ENCODE data around the gene SIRPB2.

Gene SIRPB2

GRCh38 chr20:1491281-1491840, at the start of gene SIRPB2:
Gene SIRPB2, minus strand, starts transcription at chr20:1491420. Its CDS starts 61 bp downstream, at chr20:1491359.
- no peak for DNase-seq (ENCODE audit: low read depth in 2 of 2, low spot score in 1 of 2)

DNA sequence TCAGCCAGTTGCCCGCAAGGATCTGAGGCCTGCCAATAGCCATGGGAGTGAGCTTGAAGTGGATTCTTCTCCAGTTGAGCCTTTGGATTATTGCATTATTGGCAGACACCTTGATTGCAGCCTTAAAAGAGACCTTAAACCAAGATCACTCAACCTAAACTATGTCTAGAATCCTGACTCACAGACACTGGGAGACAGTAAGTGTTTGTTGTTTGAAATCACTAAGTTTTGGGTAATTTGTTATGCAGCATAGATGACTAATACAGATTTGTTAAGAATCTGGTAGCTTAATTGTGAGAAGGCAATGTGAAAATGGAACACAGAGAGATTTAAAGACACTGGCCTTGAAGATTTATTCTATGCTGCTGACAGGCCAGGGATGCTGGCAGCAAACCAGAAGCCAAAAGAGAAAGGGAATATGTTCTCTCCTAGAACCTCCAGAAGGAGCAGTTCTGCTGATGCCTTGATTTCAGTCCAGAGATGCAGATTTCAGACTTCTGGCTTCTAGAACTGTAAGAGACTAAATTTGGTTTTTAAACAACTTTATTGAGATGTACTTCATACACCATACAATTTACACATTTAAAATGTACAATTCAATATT, 48.7 kb upstream of the SIRPB2 start:
- no peak for DNase-seq (ENCODE audit: low read depth in 2 of 2, low spot score in 1 of 2)

DNA sequence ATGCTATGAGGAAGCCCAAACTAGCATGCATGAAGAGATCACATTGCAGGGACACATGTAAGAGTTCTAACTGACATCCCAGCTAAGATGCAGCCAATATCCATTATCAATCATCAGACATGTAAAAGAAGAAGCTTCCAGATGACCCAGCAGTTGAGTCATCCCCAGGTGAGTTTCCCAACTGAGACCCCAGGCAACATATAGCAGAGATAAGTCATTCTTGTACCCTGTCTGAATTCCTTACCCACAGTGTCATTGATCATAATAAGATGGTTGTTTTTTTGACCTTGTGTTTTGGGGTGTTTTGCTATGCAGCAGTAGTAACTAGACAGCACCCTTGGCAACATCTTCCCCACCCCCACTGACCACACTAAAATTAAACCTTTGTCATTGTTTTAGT, 47.4 kb upstream of the SIRPB2 start:
- no peak for DNase-seq (ENCODE audit: low read depth in 2 of 2, low spot score in 1 of 2)

- no peak for DNase-seq (ENCODE audit: low read depth in 2 of 2, low spot score in 1 of 2)
Measured at GRCh38 chr20:1537731-1538058, 46.5 kb upstream of the SIRPB2 start.

- no peak for DNase-seq (ENCODE audit: low read depth in 2 of 2, low spot score in 1 of 2)
Measured at GRCh38 chr20:1536893-1537730, 45.9 kb upstream of the SIRPB2 start.

GRCh38 chr20:1535420-1536175, 44.4 kb upstream of the SIRPB2 start:
- no peak for DNase-seq (ENCODE audit: low read depth in 2 of 2, low spot score in 1 of 2)

GRCh38 chr20:1534526-1534925, 43.3 kb upstream of the SIRPB2 start:
- no peak for DNase-seq (ENCODE audit: low read depth in 2 of 2, low spot score in 1 of 2)

DNA sequence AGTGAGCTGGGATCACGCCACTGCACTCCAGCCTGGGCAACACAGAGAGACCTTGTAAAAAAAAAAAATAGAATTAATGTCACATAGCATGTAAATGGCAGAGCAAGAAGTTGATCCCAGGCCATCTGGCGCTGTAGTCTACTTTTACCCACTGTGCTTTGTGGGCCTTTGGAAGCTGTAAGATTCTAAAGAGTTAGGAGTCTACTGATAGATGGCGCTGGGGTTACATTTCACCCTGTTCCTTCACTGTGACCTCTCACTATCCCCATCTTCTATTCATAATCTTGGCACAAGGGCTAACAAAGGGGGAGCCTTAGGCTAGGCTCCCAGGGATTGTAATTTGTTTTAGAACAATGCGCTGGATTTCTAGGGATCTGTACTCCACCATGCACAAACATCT, 41.8 kb upstream of the SIRPB2 start:
- no peak for DNase-seq (ENCODE audit: low read depth in 2 of 2, low spot score in 1 of 2)

DNA sequence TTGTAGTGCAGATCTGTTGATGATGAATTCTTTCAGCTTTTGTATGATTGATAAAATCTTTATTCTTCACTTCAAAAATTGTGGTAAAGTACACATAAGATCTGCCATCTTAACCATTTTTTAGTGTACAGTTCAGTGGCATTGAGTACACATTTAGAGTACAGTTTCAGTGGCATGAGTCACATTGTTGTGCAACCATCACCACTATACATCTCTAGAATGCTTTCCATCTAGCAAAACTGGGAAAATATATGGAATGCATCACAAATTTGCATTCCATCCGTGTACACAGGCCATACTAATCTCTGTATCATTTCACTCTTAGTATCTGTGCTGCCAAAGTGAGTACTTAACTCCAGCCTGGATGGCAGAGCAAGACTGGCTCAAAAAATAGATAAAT, 37.6 kb upstream of the SIRPB2 start:
- DNase-seq (ENCODE audit: low read depth in 2 of 2, low spot score in 1 of 2): no peak

- no peak for DNase-seq (ENCODE audit: low read depth in 2 of 2, low spot score in 1 of 2)
Measured at GRCh38 chr20:1527923-1528322, 36.7 kb upstream of the SIRPB2 start.

DNA sequence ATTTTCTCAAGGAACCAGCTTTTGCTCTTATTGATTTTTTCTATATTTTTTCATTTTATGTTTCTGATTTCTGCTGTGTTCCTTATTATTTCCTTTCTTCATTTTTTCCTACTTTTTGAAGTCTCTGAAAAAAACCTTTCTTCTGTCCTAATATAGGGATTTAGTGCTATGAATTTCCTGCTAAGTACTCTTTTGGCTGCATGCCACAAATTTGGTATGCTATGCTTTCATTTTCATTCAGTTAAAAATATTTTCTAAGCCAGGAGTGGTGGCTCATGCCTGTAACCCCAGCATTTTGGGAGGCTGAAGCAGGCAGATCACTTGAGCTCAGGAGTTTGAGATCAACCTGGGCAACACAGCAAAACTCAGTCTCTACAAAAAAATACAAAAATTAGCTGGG, 35.7 kb upstream of the SIRPB2 start:
- no peak for DNase-seq (ENCODE audit: low read depth in 2 of 2, low spot score in 1 of 2)

DNA sequence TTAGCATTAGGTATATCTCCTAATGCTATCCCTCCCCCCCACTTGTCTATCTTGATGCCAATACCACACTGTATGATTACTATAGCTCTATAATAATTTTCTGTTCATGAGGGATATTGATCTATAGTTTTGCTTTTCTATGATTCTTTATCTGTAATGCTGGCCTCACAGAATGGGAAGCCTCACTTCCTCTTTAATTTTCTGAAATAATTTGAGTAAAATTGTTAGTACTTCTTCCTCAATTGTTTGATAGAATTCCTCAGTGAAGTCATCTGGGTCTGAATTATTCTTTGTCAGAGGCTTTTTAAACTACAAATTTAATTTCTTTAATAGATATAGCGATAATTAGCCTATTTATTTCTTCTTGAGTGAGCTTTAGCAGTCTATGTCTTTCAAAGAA, 35.1 kb upstream of the SIRPB2 start:
- no peak for DNase-seq (ENCODE audit: low read depth in 2 of 2, low spot score in 1 of 2)

- DNase-seq (ENCODE audit: low read depth in 2 of 2, low spot score in 1 of 2): no peak
Measured at GRCh38 chr20:1524004-1524403, 32.8 kb upstream of the SIRPB2 start.

GRCh38 chr20:1517010-1517409, 25.8 kb upstream of the SIRPB2 start:
- DNase-seq (ENCODE audit: low read depth in 2 of 2, low spot score in 1 of 2): no peak

DNA sequence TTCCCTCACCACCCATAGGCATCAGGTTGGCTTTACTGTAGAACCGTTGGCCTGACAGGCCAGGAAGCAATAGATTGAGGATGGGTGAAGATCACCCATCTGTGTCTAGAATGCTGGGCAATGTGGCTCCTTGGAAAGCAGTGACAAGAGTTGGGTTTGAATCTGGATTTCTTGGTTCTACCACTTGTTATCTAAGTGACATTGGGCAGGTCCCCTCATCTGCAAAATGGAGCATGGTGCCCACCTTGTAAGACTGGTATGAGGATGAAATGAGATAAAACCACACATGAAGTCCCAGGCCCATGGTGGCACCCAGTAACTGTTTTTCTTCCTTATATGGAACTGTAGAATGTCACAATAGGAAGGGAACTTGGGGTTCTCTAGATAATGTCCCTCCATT, 22.6 kb upstream of the SIRPB2 start:
- DNase-seq (ENCODE audit: low read depth in 2 of 2, low spot score in 1 of 2): no peak

DNA sequence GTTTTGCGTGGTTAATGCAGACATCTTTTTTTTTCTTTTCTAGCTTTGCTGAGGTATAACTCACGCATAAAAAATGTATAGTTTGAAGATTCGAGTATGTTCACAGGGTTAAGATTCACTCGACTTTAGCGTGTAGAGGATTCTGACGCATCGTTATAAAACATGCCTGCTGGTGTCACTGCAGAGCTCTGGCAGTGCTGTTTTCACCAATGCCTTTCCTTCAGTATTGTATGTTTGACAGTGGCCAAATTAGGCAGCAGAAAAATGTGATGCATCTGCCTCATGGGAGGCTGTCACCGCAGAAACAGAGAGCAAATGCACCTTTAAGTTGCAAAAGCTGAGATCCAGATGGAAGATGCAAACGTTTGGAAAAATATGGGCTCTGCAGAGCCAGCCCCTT, 18.0 kb upstream of the SIRPB2 start:
- DNase-seq (ENCODE audit: low read depth in 2 of 2, low spot score in 1 of 2): no peak

DNA sequence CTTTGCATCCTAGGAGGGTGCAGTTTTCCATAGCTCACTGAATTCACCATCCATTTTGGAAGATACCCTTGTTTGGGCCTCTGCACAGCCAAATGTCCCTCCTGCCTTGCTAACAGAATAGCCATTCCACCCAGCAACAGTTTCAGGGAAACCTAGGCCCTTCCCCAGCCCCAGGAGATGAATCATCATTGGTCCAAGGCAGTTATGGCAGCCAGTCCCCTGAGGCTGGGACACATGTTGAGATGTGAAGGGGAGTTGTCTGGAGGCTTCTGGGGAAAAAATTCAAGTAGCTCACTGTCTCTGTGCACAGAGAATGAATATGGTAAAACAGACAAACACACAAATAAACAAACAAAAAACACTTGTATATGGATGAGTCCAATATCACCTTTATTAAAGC, 17.4 kb upstream of the SIRPB2 start:
- no peak for DNase-seq (ENCODE audit: low read depth in 2 of 2, low spot score in 1 of 2)

GRCh38 chr20:1507276-1507675, 16.1 kb upstream of the SIRPB2 start:
- no peak for DNase-seq (ENCODE audit: low read depth in 2 of 2, low spot score in 1 of 2)

DNA sequence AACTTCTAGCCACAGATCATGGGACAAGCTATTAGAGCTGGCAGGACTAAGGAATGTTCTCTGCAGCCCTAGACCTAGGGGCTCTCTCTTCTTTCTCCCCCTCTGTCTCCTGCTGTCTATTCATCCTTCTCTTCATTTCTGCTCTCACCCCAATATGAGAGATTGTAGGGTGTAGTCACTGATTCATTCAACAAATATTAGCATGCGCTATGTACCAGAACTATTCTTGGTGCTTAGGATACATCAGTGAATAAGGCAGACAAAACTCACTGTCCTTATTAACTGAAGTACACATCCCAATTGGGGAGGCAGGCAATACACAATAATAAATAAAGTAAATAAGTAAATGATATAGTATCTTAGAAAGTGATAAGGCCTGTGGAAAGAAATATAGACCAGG, 14.7 kb upstream of the SIRPB2 start:
- DNase-seq (ENCODE audit: low read depth in 2 of 2, low spot score in 1 of 2): no peak

GRCh38 chr20:1505361-1505760, 14.1 kb upstream of the SIRPB2 start:
- no peak for DNase-seq (ENCODE audit: low read depth in 2 of 2, low spot score in 1 of 2)

DNA sequence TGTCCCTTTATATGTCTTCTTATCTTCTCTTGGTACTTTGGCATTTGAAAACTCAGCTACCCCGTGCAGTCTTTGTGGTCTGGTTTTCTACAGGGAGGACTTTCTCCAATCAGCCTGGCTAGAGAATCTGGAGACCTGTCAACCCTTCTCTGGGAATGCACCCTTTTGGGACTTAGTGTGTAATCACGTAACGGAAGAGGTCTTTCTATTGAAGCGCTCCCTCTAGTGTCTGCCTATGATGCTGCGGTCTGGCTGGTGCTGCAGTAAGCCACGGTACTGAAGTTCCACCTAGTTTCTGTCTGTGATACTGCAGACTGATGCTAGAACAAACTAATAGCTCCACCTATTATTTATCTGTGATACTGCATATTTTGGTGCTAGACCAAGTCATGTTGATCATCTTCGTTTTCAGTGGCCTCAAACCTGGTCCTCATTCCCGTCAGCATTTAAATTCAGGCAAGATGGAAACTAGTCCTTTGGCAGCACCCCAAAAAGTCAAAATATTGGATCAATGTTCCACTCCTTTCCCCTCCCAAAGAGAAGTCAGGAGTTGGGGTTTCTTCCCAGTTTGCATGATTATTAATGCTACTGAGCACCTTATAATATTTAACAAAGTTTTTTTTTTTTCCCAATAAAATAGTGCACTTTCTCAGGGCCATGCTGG, 12.5 kb upstream of the SIRPB2 start:
- DNase-seq (ENCODE audit: low read depth in 2 of 2, low spot score in 1 of 2): peak; percentile 37 to 52

All from stimulated activated CD8-positive, alpha-beta memory T cell treated with anti-CD3 and anti-CD28 coated beads, Interleukin-4, amount 100 ng/mL, for 1 hour (primary cell).